GM19043 (cell line): ENCODE measurements around the gene RNU1-2.
A peak's percentile ranks its signal among the peaks of the same experiment; 100 is the strongest.
"Not testable (repeated sequence)": the region's sequence is repeated elsewhere in the genome, so short reads cannot be mapped to it uniquely, and the experiment has no call there.

Experiments
- ATAC-seq: cut with Tn5 transposase; IDR thresholded peaks from one replicate; pipeline ENCODE4 v1.9.1; 2021; ENCODE audit warnings: low read depth; ENCODE audit not compliant: unreplicated experiment

The RNU1-2 gene

DNA sequence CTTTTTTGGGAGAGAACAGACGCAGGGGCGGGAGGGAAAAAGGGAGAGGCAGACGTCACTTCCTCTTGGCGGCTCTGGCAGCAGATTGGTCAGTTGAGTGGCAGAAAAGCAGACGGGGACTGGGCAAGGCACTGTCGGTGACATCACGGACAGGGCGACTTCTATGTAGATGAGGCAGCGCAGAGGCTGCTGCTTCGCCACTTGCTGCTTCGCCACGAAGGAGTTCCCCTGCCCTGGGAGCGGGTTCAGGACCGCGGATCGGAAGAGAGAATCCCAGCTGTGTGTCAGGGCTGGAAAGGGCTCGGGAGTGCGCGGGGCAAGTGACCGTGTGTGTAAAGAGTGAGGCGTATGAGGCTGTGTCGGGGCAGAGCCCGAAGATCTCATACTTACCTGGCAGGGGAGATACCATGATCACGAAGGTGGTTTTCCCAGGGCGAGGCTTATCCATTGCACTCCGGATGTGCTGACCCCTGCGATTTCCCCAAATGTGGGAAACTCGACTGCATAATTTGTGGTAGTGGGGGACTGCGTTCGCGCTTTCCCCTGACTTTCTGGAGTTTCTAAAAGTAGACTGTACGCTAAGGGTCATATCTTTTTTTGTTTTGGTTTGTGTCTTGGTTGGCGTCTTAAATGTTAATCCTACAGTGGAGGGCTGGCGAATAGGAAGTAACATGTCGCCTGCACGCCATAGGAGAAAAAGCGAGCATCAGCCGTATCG, at the start of gene RNU1-2:
TSS of gene RNU1-2 (plus strand) at position 383 of the 718 bp plus-strand sequence.
- peak; percentile 99 for ATAC-seq

DNA sequence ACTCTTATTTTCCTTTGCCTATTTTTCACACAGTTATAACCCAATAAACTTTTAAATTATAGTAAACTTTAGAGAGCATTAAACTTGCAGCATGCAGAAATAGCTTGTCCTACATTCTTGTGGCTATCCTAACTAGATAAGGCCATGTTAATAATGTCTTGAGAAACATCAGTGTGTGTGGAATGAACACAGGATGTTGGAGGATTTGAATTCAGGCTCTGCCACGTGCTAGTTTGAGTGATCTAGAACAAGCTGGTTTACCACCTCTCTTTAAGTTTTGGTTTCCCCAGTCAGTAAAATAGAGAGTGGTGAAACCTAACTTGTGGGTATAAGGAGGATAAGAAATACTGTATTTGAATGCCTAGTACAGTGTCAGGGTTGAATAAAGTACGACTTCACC, 39.6 kb upstream of the RNU1-2 start:
- ATAC-seq: not testable (repeated sequence)

DNA sequence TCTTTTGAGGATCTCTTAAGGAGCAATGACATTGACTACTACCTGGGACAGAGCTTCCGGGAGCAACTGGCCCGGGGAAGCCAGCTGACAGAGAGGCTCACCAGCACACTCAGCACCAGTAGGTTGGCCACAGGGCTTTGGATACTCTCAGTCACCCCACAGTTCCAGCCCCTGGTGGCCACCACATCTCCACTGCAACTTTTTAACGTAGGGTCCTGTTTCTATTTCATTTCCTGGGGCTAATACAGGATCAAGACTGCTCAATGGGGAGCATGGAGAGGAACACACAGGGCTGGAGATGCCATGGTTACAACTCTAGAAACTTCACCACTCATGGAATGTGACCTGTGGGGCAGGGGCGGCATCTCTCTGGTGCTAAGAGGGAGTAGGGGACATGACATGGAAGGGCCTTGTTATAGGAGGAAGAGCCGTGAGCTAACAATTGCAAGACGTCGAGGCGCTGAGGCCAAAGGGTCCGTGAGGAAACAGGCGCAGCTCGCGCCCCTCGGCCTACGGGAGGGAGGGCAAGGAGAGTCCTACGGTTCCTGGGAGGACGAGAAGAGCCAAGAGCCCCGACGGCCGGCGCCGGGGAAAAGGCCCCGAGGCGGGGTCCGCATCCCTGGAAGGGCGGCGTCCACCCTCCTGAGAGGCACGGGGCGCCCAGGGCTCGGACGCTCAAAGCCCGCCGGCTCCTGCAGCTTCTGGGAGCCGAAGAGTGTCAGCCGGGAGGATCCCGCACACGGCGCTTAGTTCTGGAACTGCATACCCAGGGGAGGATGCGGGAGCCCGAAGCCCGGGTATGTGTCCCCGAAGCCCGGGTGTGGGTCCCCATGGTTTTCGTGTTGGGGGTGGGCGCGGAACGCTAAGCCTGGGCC, 36.4 kb upstream of the RNU1-2 start:
- not testable (repeated sequence) for ATAC-seq

DNA sequence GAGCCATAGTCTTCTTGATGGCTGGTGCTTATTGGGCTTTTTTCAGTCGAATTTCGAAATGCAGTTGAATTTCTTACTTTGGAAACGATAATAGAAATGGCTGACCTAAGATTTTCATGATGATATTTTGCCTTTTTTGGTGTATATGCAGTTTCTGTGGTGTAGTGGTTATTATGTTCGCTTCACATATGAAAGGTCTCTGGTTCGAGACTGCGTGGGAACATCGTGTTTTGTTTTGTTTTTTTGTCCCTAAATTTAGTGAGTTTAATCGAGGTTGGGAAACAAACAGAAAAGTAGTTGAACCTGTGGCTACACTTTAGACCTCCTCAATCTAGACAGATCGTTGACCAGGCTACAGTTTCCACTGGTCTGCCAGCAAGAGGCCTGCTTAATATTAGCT, 35.7 kb upstream of the RNU1-2 start:
- ATAC-seq: not testable (repeated sequence)

DNA sequence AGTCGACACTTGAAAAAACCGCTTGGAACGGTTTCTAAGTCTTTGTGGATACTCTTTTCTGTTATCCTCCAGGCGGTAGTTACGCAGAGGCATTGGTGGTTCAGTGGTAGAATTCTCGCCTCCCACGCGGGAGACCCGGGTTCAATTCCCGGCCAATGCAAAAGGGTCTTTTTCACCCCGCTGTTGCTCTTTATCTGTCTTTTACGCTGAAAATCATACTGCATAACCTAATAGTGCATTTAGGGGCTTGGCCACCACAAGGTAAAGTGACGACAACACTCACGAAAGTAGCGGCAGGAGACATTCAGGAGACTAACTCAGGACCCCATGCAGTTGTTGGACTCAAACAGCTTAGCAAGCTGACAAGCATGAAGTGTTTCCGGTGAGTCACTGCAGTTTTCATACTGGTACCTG, 33.9 kb upstream of the RNU1-2 start:
- ATAC-seq: not testable (repeated sequence)

DNA sequence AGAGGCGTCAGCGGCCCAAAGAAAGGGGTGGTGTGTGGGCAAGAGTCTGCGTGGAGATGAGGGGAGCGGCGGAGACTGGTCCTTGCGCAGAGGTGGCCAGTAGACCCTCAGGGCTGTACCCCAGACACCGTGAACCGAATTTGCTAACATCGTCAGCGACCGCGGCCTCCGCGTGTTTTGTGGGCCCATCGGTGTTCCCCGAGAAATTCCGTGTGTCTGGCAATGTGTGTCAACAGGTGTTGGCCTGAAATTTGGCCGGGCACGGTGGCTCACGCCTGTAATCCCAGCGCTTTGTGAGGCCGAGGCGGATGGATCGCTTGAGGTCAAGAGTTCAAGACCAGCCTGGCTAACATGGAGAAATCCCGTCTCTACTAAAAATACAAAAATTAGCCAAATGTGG, 33.4 kb upstream of the RNU1-2 start:
- not testable (repeated sequence) for ATAC-seq

DNA sequence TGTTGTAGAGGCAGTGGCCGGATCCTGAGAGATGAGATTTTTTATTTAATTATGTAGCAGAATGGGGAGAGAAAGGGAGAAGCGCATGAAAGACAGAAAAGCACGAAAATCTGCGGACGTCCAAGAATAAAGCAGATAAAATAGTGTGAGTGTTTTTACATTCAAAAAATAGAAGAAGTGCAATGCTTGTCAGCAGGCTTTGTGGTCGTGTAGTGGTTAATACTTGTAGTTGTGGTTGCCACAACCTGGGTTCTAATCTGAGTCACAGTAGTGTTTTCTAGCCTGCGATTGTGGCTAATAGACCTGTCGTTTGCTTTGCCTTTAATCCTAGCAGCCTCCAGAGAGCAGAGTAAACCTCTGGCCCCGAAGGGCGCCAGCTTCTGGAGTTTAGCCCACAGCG, 32.8 kb upstream of the RNU1-2 start:
- not testable (repeated sequence) for ATAC-seq

DNA sequence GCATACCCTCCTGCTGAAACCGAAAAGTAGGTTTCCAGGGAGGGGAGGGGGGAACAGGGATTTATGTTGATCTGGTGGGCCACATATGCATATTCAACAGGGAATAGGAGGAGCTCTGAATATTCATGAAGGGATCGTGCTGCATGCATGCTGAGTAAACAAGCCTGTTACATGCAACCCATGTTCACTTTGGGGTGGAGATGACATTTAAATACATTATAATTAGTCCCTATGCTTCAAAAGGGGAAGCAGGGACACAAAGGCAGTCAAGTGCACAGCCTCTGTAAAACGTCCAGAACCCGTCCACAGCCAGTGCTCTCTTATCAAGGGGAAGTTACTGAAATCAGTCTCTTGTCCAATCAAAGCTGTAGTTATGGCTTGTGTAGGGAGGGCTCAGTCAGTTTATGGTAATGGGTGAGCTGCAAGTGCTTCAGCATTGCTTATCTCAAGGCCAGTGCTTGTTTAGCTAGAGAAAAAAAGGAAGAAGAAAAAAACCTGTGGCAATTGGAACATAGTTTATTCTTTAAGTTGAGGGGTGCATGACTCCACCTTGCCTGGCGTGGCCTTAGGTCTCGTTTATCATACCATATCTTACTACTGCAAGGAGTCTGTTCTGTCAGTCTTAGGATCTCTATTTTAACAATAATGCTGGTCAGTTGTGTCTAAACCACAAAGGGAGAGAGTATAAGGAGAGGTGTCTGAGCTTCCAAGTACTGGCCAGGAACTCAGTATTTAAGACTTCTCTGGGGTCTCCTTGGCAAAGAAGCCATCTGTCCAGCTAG, 28.7 kb upstream of the RNU1-2 start:
- ATAC-seq: not testable (repeated sequence)

DNA sequence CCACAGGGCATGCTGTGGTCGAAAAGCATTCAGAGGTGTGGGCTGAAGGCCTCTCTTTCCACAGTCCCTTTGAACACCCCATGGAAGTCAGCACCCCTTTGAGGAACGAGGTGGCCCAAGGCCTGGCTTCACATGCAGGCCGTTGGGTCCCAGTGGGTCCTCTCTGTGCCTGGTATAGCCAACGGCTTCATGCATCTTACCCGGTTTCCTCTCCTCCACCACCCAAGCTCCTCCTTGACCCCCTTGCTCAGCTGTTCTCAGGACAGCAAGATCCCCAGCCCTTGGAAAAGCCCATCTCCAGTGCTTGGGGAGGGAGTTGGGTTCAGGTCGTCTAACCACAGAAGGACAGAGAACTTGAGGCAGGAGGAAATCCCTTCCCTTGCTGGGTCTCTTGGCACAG, 27.0 kb upstream of the RNU1-2 start:
- not testable (repeated sequence) for ATAC-seq

DNA sequence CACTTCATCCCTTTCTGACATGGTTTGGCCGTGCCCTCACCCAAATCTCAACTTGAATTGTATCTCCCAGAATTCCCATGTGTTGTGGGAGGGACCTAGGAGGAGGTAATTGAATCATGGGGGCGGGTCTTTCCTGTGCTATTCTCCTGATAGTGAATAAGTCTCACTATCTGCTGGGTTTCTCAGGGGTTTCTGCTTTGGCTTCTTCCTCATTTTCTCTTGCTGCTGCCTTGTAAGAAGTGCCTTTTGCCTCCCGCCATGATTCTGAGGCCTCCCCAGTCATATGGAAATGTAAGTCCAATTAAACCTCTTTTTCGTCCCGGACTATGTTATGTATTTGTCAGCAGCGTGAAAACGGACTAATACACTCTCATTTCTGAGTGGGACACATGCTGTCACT, 25.8 kb upstream of the RNU1-2 start:
- not testable (repeated sequence) for ATAC-seq

DNA sequence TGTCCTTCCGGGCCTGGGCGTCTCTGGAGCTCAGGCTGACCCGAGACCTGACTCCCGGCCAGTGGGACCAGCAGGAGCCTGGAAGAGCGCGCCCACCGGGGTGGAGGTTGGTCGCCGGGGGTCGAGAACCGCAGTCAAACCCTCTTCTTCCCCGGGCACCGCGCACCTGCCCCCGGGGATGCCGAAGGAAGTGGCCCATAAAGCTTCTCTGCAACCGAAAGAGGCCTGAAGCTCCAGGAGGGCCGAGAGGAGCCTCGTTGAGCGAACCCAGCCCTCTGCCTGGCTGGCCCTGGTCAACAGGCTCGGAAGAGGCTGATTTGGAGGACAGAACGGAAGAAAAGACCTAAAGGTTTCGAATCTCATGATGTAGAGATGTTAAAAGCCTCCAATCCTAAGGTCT, 24.6 kb upstream of the RNU1-2 start:
- not testable (repeated sequence) for ATAC-seq

DNA sequence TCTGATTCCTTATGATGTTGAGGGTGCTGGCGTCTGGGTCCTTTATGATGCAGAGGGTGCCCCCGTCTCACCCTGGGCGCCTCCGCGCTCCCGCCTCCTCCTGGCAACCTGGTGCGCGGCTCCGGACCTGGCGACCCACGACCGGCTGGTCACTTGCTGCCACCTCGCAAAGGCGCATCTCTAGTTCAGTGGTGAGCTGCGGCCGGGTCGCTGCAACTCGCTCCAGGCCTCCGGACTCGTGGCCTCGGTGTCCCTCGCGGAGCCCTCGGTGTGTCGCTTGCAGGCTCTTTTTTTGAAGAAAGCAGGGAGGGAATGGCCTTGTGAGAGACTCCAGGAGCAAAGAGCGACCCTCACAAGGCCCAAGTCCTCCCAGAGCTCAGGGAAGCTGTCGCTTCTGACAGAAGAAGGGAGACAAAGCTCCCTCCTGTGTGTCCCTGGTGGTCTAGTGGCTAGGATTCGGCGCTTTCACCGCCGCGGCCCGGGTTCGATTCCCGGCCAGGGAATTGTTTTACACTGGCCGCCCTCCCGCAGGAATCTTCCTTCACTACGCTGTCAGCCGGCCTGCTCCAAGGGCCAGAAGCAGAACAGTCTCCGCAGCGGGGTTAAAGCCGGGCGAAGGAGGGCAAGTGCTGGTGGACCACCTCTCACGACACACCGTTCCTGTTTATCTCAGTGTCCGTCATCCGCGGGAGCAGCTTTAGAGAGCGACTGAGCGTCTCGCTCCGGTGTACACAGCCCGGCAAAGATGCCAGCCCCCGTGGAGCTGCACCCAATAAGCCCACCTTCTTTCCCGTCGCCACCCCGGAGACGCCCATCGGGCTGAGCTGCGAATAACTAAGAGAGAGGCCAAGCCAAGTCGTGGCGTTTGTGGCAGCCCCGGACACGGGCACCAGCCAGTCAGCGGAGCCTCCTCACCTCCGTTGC, 23.4 kb upstream of the RNU1-2 start:
- ATAC-seq: not testable (repeated sequence)

DNA sequence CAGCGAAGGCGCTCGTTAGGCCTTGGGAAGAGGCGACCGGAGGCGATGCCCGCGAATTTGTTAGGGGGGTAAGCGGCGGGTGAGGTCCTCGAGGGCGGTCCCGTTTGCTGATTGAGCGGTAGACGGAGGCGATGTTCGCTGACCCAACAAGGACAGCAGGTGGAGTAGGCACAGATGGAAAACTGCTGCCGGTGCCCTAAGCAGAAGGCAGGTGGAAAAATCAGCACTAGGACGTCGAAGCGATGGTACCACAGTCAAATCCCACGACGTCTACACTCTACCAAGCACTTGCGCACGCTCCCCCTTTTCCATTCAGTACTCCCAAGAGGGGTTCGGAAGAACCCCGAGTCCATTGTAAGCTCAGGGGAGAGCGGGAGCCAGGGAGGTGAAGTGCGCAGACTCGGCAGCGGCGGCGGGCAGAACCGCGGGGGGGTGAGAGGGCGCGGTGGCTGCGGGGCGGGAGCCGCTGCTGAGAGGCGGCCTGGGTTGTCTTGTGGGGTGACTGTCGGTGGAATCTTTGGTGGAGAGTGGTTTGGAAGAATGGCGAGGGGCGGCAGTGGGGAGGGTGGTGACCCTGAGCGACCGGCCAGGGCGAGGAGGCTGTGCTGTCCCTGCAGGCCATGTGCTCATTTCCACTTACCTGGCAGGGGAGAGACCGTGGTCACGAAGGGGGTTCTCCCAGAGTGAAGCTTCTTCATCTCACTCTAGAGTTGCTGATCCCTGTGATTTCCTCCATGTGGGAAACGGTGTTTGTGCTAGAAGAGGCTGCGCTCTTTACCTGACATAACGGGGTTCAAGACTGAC, 22.5 kb upstream of the RNU1-2 start:
- ATAC-seq: not testable (repeated sequence)

DNA sequence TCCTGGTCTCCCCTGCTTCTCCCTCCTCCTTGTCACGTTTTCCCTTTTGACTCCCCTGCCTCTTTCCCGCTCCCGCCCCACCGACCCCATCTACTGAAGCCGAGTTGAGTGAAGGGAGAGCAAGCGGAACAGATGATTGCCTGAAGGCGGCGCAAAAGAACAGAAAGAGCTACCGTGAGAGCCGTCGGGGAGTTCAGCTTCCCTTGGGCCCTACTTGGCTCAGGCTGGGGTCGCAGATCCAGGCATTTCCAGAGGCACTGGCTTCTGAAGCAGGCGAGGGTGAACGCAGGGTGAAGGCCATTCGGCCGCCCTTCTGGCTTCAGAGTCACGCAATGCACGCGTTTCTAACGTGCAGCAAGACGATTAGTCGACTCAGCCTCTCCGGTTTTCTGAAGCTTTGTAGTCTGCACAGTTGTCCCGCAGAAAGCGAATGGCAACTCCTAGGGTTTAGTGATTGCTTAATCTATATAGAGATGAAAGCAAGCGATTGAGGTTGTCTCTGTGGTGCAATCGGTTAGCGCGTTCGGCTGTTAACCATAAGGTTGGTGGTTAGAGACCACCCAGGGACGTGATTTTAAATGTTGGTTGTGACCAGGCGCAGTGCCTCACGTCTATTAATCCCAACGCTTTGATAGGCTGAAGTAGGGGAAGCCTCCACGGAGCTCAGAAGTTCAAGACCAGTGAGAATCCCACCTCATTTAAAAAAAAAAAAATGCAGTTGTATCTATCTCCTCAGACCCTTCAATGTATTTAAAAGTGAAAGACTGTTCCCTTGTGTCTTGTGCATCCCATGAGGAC, 20.6 kb upstream of the RNU1-2 start:
- ATAC-seq: not testable (repeated sequence)

DNA sequence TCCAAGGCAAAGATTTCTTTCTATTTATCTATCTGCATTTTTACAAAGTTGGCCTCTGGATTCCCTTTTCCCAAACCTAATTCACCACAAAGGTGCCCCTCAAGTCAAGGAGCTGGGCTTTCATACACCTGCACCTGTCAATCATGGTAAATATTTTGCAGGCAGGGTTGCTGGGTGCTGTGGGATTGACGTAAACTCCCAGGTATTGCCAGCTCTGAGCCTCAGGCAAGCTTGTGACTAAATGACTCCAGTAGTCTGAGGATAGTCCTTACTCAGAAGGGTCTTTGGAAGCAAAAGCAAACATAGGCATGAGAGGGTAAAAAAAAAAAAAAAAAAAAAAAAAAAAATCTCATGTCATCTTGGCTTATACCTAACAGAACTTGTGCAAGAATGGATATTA, 14.0 kb upstream of the RNU1-2 start:
- not testable (repeated sequence) for ATAC-seq

DNA sequence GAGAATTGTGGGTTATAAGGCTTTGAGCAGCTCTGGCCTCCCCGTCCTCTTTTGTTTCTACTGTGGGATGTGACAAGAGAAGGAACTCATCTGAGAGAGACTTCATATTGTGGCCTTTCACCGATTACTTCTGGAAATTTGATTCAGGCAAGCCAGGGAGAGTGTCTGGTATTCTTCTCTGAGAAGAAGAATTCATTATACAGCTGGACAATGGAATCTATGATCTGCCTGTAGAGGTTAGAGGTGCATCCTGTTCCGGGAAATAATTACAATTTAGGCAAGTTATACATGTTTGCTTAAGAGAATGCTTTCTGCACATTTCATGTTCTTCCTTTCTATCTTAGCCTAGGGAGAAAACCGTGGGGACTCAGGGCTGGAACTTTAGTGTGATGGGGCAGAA, 12.8 kb upstream of the RNU1-2 start:
- ATAC-seq: no peak

DNA sequence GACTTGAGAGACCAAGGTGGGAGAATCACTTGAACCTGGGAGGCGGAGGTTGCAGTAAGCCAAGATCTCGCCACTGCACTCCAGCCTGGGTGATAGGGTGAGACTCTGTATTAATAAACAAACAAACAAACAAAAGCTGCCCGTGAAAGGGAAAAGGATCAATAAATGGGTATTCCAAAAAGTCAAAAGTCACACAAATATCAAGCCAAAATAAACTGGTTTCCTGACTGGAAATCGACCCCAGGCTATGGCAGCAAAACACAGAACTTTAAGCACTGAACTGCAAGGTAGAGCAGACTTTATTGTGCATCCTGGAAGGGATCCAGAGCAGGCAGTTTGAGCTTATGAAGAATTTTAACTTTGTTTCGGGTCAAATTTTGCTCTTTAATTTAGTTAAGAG, 11.3 kb upstream of the RNU1-2 start:
- ATAC-seq: not testable (repeated sequence)
